SU-DHL-6 (cell line): ENCODE measurements around the gene C9orf78.

ENCODE experiments used
- CTCF ChIP-seq: fragments of 200-600 bp; sonication (generic); IDR thresholded peaks from one replicate; pipeline ENCODE4 v1.5.1; 2017; ENCODE audit warnings: antibody characterized with exemption, mild to moderate bottlenecking, low read length, moderate library complexity; ENCODE audit not compliant: insufficient read depth, poor library complexity, severe bottlenecking
- EZH2phosphoT487 ChIP-seq: fragments of 200-600 bp; sonication (generic), shearing (Covaris generic); conservative IDR thresholded peaks from 2 replicates; pipeline ENCODE4 v1.6.1; 2018; ENCODE audit warnings: mild to moderate bottlenecking, antibody characterized with exemption, low read length, moderate library complexity, mixed read lengths

GRCh38 chr9:129864991-129865647 lies 30.0 kb upstream of the C9orf78 start:
- TF ChIP-seq CTCF, result no peak
- TF ChIP-seq EZH2phosphoT487, result no peak
